ENCODE measurements around the gene MCF2L.
A peak's percentile ranks its signal among the peaks of the same experiment; 100 is the strongest.
"Not testable (repeated sequence)": the region's sequence is repeated elsewhere in the genome, so short reads cannot be mapped to it uniquely, and the experiment has no call there.

The MCF2L gene

DNA sequence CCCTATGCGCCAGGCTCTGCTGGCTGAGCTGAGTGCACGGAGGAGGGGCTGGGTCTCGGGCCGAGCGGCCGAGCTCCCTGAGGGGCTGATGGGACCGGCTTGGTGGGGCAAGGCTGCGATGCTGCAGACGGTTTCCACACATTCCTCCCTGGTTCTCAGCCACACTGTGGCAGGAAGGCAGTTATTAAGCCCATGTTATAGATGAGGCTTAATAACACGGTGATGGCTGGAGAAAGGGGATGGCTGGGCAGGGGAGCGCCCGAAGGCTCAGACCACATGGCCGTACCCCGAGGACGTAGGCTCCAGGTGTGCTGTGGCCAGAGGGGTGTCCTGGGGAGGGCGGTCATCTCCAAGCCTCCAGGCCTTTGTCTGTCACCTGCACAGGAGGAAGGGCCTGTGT is 58.6 kb downstream of the MCF2L start:
- no peak overlapping the region for H3K9ac ChIP-seq (ENCODE audit: low read length in 5 of 5)
- H3K4me1 ChIP-seq (ENCODE audit: control insufficient read depth in 5 of 5, insufficient read depth in 5 of 5, low read length in 5 of 5), result peaks cover 0 to 14% (median 0%) of the 10 kb centered on the region in 5 donors
- peaks cover 0 to 12% (median 4%) of the 10 kb centered on the region in 5 donors for H3K36me3 ChIP-seq (ENCODE audit: control insufficient read depth in 5 of 5, insufficient read depth in 5 of 5, low read length in 5 of 5)
- no peak overlapping the region for H3K4me3 ChIP-seq (ENCODE audit: low read depth in 1 of 5, low read length in 5 of 5)
- peaks cover 0 to 23% (median 17%) of the 10 kb centered on the region in 5 donors for H3K27me3 ChIP-seq (ENCODE audit: control insufficient read depth in 5 of 5, insufficient read depth in 4 of 5, low read length in 5 of 5)
- no peaks in the 10 kb centered on the region for H3K9me3 ChIP-seq (ENCODE audit: control insufficient read depth in 5 of 5, low read length in 5 of 5)
- no peak overlapping the region for H3K27ac ChIP-seq (ENCODE audit: low read depth, low read length)

DNA sequence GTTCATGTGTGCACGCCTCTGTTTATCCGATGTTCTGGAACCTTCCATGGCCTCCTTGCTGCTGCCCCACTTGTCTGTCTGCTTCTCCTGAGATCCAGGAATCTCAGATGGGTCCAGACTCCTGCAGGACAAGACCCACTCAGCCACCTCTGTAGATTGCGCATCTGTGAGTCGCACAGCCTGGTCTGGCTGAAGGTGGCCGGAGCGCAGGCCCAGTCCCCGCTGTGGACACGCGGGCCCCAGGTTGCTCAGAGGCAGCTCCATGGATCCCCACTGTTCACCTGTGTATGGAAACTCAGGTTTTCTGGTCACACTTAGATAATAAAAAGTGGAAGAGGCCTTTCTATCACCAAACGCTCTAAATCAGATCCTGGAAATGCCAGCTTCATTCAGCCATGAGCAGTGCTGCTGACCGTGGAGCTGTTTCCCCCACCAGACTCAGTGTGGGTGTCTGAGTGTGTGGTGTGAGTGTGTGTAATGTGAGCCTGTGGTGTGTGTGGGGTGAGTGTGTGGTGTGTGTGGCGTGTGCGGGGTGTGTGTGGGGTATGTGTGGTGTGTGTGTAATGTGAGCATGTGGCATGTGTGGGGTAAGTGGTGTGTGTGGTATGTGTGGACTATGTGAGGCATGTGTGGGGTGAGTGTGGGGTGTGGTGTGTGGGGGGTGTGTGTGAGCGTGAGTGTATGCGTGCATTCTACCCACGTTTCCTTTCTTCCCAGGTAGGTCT is 59.5 kb downstream of the MCF2L start:
- Histone ChIP-seq H3K4me3 (ENCODE audit: low read depth in 1 of 5, low read length in 5 of 5) (no peak overlapping the region), H3K27ac (ENCODE audit: low read depth, low read length) (no peak overlapping the region), H3K27me3 (ENCODE audit: control insufficient read depth in 5 of 5, insufficient read depth in 4 of 5, low read length in 5 of 5) (peaks cover 0 to 20% (median 14%) of the 10 kb centered on the region in 5 donors), H3K9me3 (ENCODE audit: control insufficient read depth in 5 of 5, low read length in 5 of 5) (no peaks in the 10 kb centered on the region), H3K9ac (ENCODE audit: low read length in 5 of 5) (no peak overlapping the region), H3K36me3 (ENCODE audit: control insufficient read depth in 5 of 5, insufficient read depth in 5 of 5, low read length in 5 of 5) (peaks cover 0 to 12% (median 4%) of the 10 kb centered on the region in 5 donors), H3K4me1 (ENCODE audit: control insufficient read depth in 5 of 5, insufficient read depth in 5 of 5, low read length in 5 of 5) (peaks cover 0 to 6% (median 0%) of the 10 kb centered on the region in 5 donors)

DNA sequence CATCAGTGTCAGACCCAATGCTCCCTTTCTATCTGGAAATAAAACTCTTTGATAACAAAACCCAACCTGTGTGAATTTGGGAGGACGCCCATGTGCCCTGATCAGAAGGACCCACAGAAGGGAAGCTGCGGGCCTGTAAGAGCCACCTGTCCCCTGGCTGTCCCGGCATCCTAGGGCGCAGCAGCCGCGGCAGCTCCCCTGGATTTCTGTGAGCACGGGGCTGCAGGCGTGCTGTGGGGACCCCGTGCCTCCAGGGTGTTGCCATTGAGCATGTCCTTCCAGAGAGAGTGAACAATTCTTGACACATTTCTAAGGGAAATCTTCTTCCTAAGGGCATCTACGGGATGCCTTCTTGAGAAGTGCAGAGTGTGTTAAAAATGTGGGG is 60.0 kb downstream of the MCF2L start:
- Histone ChIP-seq H3K36me3 (ENCODE audit: control insufficient read depth in 5 of 5, insufficient read depth in 5 of 5, low read length in 5 of 5) (peaks cover 0 to 12% (median 4%) of the 10 kb centered on the region in 5 donors), H3K9me3 (ENCODE audit: control insufficient read depth in 5 of 5, low read length in 5 of 5) (no peaks in the 10 kb centered on the region), H3K9ac (ENCODE audit: low read length in 5 of 5) (no peak overlapping the region), H3K27me3 (ENCODE audit: control insufficient read depth in 5 of 5, insufficient read depth in 4 of 5, low read length in 5 of 5) (peaks cover 0 to 16% (median 10%) of the 10 kb centered on the region in 5 donors), H3K4me3 (ENCODE audit: low read depth in 1 of 5, low read length in 5 of 5) (no peak overlapping the region), H3K4me1 (ENCODE audit: control insufficient read depth in 5 of 5, insufficient read depth in 5 of 5, low read length in 5 of 5) (peaks cover 0 to 6% (median 0%) of the 10 kb centered on the region in 5 donors), H3K27ac (ENCODE audit: low read depth, low read length) (no peak overlapping the region)

DNA sequence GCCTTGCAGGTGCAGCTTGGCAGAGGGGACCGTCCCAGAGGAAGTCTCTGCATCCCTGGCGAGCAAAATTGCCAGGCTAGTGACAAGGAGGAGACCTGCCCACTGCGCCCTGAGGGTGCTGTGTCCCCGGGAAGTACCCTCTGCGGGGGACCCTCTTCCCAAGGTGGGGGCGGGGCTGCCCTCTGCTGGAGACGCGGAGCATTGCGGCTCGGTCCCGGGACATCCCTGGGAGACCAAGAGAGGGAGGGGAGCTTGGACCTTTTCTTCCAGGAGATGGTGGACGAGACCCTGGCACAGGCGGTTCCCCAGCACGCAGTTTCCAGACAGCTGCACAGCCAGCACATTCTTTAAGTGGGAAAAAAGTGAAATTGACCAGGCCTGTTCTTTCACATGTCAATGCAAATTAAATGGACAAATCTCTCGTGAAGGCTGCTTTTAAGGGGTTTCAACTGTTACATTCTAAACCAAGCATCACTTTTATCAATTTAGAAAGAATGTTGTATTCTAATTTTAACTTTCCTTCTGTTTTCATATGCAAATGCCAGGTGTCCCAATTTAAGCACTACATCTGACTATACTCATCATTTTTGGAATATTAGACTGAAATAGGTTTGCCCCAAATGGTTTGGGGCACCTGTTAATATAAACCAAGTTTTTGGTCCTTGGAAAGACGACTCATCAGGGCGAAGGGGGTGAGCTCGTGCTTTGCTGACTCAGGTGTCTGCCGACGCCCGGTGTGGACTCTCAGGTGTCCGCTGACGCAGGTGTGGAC is 60.7 kb downstream of the MCF2L start:
- Histone ChIP-seq H3K9me3 (ENCODE audit: control insufficient read depth in 5 of 5, low read length in 5 of 5) (no peaks in the 10 kb centered on the region), H3K9ac (ENCODE audit: low read length in 5 of 5) (no peak overlapping the region), H3K27me3 (ENCODE audit: control insufficient read depth in 5 of 5, insufficient read depth in 4 of 5, low read length in 5 of 5) (peaks cover 0 to 16% (median 10%) of the 10 kb centered on the region in 5 donors), H3K4me1 (ENCODE audit: control insufficient read depth in 5 of 5, insufficient read depth in 5 of 5, low read length in 5 of 5) (peaks cover 0 to 8% (median 0%) of the 10 kb centered on the region in 5 donors), H3K36me3 (ENCODE audit: control insufficient read depth in 5 of 5, insufficient read depth in 5 of 5, low read length in 5 of 5) (peaks cover 0 to 12% (median 4%) of the 10 kb centered on the region in 5 donors), H3K27ac (ENCODE audit: low read depth, low read length) (no peak overlapping the region), H3K4me3 (ENCODE audit: low read depth in 1 of 5, low read length in 5 of 5) (no peak overlapping the region)

DNA sequence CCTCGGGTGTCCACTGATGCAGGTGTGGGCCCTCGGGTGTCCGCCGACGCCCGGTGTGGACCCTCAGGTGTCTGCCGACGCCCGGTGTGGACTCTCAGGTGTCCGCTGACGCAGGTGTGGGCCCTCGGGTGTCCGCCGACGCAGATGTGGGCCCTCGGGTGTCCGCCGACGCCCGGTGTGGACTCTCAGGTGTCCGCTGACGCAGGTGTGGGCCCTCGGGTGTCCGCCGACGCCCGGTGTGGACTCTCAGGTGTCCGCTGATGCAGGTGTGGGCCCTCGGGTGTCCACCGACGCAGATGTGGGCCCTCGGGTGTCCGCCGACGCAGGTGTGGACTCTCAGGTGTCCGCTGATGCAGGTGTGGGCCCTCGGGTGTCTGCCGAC is 61.2 kb downstream of the MCF2L start:
- H3K9ac ChIP-seq (ENCODE audit: low read length in 5 of 5); H3K9me3 ChIP-seq (ENCODE audit: control insufficient read depth in 5 of 5, low read length in 5 of 5); H3K27ac ChIP-seq (ENCODE audit: low read depth, low read length); H3K4me3 ChIP-seq (ENCODE audit: low read depth in 1 of 5, low read length in 5 of 5): not testable (repeated sequence)
- peaks cover 0 to 14% (median 5%) of the 10 kb centered on the region in 5 donors for H3K4me1 ChIP-seq (ENCODE audit: control insufficient read depth in 5 of 5, insufficient read depth in 5 of 5, low read length in 5 of 5)
- peaks cover 0 to 12% (median 4%) of the 10 kb centered on the region in 5 donors for H3K36me3 ChIP-seq (ENCODE audit: control insufficient read depth in 5 of 5, insufficient read depth in 5 of 5, low read length in 5 of 5)
- peaks cover 0 to 16% (median 10%) of the 10 kb centered on the region in 5 donors for H3K27me3 ChIP-seq (ENCODE audit: control insufficient read depth in 5 of 5, insufficient read depth in 4 of 5, low read length in 5 of 5)

DNA sequence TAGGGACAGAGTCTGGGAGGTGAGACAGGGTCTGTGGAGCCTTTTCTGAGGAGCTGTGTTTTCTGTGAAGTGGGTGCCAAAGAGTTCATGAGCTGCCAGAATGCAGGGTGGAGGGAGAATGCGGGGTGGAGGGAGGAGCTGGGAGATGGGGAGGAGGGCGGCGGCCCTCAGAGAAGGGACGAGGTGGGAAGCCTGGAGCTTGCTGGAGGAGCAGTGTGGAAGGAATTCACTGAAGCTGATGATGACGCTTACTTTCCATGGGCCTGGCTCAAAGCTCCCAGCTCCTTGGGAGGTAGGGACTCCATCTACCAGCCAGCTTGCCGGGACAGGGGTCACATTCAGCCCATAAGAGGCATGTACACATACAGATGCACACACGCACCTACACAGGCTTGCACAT is 62.5 kb downstream of the MCF2L start:
- H3K9me3 ChIP-seq (ENCODE audit: control insufficient read depth in 5 of 5, low read length in 5 of 5), result no peaks in the 10 kb centered on the region
- peaks cover 0 to 10% (median 2%) of the 10 kb centered on the region in 5 donors for H3K36me3 ChIP-seq (ENCODE audit: control insufficient read depth in 5 of 5, insufficient read depth in 5 of 5, low read length in 5 of 5)
- H3K27me3 ChIP-seq (ENCODE audit: control insufficient read depth in 5 of 5, insufficient read depth in 4 of 5, low read length in 5 of 5), result peaks cover 0 to 13% (median 10%) of the 10 kb centered on the region in 5 donors
- H3K4me3 ChIP-seq (ENCODE audit: low read depth in 1 of 5, low read length in 5 of 5), result no peak overlapping the region
- H3K9ac ChIP-seq (ENCODE audit: low read length in 5 of 5), result no peak overlapping the region
- no peak overlapping the region for H3K27ac ChIP-seq (ENCODE audit: low read depth, low read length)
- peaks cover 0 to 26% (median 15%) of the 10 kb centered on the region in 5 donors for H3K4me1 ChIP-seq (ENCODE audit: control insufficient read depth in 5 of 5, insufficient read depth in 5 of 5, low read length in 5 of 5)

DNA sequence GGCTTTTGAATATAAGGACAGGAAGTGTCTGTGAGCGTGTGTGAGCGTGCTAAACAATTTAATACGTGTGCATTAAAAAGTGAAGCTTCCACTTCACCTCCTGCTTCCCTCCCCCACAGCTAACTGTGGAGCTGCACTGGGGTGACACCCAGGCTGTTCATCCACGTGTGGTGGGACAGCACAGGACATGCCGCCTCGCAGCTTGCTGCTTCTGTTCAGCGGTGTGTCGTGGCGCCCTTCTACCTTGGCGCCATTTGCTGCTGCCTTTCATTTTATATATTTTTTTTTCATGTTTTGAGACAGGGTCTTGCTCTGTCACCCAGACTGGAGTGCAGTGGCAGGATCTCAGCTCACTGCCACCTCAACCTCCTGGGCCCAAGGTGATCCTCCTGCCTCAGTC is 63.3 kb downstream of the MCF2L start:
- H3K9me3 ChIP-seq (ENCODE audit: control insufficient read depth in 5 of 5, low read length in 5 of 5), result no peaks in the 10 kb centered on the region
- H3K9ac ChIP-seq (ENCODE audit: low read length in 5 of 5), result no peak overlapping the region
- peaks cover 0 to 11% (median 7%) of the 10 kb centered on the region in 5 donors for H3K27me3 ChIP-seq (ENCODE audit: control insufficient read depth in 5 of 5, insufficient read depth in 4 of 5, low read length in 5 of 5)
- peaks cover 0 to 27% (median 15%) of the 10 kb centered on the region in 5 donors for H3K4me1 ChIP-seq (ENCODE audit: control insufficient read depth in 5 of 5, insufficient read depth in 5 of 5, low read length in 5 of 5)
- peaks cover 0 to 5% (median 0%) of the 10 kb centered on the region in 5 donors for H3K36me3 ChIP-seq (ENCODE audit: control insufficient read depth in 5 of 5, insufficient read depth in 5 of 5, low read length in 5 of 5)
- no peak overlapping the region for H3K27ac ChIP-seq (ENCODE audit: low read depth, low read length)
- H3K4me3 ChIP-seq (ENCODE audit: low read depth in 1 of 5, low read length in 5 of 5), result no peak overlapping the region

DNA sequence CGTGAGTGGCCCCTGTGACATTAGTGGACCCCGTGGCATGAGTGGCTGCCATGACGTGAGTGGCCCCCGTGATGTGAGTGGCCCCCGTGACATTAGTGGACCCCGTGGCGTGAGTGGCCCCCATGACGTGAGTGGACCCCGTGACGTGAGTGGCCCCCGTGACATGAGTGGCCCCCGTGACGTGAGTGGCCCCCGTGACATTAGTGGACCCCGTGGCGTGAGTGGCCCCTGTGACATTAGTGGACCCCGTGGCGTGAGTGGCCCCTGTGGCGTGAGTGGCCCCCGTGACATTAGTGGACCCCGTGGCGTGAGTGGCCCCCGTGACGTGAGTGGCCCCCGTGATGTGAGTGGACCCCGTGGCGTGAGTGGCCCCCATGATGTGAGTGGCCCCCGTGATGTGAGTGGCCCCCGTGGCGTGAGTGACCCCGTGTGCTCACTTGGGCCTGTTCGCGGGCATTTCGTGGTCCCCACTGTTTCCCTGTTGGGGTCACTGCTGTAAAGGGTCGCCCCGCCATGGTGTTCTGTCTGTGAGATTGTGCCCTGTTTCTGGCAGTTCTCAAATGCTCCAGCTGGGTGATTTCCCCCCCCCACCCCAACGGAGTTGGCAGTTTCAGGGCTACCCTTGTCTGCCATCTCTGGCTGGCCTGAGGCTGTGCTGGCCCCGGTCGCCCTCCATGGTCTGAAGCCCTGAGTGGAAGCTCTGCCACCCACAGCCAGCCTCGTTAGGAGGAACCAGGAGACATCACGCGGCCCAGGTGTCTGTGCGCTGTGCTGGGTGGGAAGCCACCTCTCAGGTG is 64.2 kb downstream of the MCF2L start:
- no peak overlapping the region for H3K27ac ChIP-seq (ENCODE audit: low read depth, low read length)

DNA sequence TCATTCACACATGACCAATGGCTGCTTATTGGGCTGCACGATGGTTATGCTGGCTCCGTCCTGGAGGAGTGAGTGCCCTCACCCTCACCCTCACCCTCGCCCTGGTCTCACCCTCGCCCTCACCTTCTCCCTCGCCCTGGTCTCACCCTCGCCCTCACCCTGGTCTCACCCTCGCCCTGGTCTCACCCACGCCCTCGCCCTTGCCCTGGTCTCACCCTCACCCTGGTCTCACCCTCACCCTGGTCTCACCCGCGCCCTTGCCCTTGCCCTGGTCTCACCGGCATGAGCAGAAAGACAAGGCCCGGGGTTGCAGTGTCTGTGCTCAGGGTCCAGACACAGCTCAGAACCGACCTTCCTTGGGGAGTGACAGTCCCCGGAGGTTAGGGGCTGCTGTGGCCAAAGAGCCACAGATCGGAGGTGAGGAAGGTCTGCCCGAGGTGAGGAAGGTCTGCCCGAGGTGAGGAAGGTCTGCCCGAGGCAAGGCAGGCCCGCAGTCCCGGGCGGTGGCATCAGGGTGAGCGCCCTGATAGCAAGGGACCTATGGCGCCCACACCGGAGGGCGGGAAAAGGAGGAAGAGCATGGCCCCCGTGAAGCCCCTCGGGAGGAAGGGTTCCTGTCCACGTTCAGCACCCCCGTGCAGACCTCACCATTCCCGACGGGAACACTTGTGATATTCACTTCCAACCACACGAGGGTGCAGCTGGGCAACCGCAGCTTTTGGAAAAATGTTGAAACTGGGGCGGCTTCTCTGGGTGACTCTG is 65.6 kb downstream of the MCF2L start:
- Histone ChIP-seq H3K27ac (ENCODE audit: low read depth, low read length) (no peak overlapping the region), H3K27me3 (ENCODE audit: control insufficient read depth in 5 of 5, insufficient read depth in 4 of 5, low read length in 5 of 5) (peaks cover 0 to 7% (median 0%) of the 10 kb centered on the region in 5 donors), H3K9ac (ENCODE audit: low read length in 5 of 5) (peak overlapping the region in 1 of 5 donors; percentile 62), H3K4me1 (ENCODE audit: control insufficient read depth in 5 of 5, insufficient read depth in 5 of 5, low read length in 5 of 5) (peaks cover 0 to 27% (median 15%) of the 10 kb centered on the region in 5 donors), H3K9me3 (ENCODE audit: control insufficient read depth in 5 of 5, low read length in 5 of 5) (no peaks in the 10 kb centered on the region), H3K4me3 (ENCODE audit: low read depth in 1 of 5, low read length in 5 of 5) (peak overlapping the region in 4 of 5 donors; percentile 12 to 46 (median 38)), H3K36me3 (ENCODE audit: control insufficient read depth in 5 of 5, insufficient read depth in 5 of 5, low read length in 5 of 5) (peaks cover 0 to 5% (median 0%) of the 10 kb centered on the region in 5 donors)

More for the DNA sequence above, 64.2 kb downstream of the MCF2L start:
- Histone ChIP-seq H3K4me3 (ENCODE audit: low read depth in 1 of 5, low read length in 5 of 5) (no peak overlapping the region), H3K27me3 (ENCODE audit: control insufficient read depth in 5 of 5, insufficient read depth in 4 of 5, low read length in 5 of 5) (peaks cover 0 to 10% (median 3%) of the 10 kb centered on the region in 5 donors), H3K4me1 (ENCODE audit: control insufficient read depth in 5 of 5, insufficient read depth in 5 of 5, low read length in 5 of 5) (peaks cover 0 to 27% (median 15%) of the 10 kb centered on the region in 5 donors), H3K36me3 (ENCODE audit: control insufficient read depth in 5 of 5, insufficient read depth in 5 of 5, low read length in 5 of 5) (peaks cover 0 to 5% (median 0%) of the 10 kb centered on the region in 5 donors), H3K9ac (ENCODE audit: low read length in 5 of 5) (no peak overlapping the region), H3K9me3 (ENCODE audit: control insufficient read depth in 5 of 5, low read length in 5 of 5) (no peaks in the 10 kb centered on the region)

Measured in subcutaneous abdominal adipose tissue (tissue), 5 donors.